HG03108 (cell line): ENCODE data around the gene SSH2.
A peak's percentile ranks its signal among the peaks of the same experiment; 100 is the strongest.

ENCODE experiments used
- ATAC-seq: cut with Tn5 transposase; IDR thresholded peaks from one replicate; pipeline ENCODE4 v1.9.1; 2021; ENCODE audit warnings: moderate library complexity; ENCODE audit not compliant: unreplicated experiment

Gene SSH2

DNA sequence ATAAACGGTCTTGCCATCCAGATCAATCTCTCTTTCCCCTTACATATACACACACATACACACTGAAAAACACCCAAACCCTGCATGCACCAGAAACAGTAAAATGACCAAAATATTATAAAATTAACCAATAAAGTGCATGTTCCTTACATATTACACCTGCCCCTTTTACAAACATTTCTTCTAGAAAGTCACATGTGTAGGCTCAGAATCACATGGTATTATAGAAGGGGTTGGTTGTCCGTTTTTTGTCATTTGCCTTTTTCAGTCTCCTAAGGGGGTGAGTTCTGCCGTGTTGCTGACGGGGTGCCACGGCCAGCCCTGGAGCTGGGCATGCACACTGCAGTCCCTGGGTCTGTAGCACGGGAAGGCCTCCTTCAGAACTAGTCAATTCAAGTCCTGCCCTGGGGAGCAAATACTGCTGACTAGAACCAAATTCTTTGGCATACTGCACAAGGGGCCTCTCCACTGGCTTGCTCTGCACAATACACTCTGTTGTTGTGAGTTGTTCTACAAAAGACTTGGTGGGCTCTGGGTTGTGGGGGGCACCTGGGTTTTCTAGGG, 299.3 kb downstream of the SSH2 start:
- no peak for ATAC-seq

- no peak for ATAC-seq
These were observed 300.2 kb downstream of the SSH2 start for GRCh38 chr17:29629839-29630238.

DNA sequence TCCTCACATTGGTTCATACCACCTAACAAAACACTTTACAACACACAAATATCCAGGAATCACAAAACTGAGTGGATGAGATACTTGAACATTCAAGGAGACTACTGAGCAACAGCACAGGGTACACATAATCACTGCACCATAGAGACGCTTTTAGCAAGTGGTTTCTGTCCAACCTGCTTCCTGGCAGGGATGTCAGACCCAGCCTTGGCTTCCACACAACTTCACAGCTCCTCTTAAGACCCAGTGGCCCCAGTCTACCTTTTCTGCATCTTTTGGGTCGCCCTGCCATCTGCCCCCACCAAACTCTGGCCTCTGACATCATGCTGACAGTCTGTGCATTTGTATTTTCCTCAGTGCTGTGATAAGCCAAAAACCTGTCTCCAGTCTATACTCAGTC, 301.4 kb downstream of the SSH2 start:
- no peak for ATAC-seq

DNA sequence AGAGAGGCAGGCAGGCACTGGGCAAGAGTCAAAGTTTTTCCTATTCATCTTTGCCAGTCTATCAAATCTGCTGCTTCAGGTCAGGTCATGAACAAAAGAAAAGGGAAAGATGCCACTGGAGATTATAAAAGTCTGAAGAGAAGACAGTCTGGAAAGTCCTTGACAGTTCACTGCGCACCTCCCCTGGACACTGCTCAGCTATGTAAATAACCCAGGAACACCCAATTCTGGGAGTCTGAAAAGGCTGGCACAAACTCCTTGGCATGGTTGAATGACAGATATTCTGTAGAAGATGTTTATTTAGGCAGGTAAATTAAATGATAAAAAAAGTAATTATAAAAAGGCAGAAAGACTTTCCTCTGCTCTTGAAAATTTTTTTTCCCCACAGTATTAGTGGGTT, 302.1 kb downstream of the SSH2 start:
- ATAC-seq: no peak

DNA sequence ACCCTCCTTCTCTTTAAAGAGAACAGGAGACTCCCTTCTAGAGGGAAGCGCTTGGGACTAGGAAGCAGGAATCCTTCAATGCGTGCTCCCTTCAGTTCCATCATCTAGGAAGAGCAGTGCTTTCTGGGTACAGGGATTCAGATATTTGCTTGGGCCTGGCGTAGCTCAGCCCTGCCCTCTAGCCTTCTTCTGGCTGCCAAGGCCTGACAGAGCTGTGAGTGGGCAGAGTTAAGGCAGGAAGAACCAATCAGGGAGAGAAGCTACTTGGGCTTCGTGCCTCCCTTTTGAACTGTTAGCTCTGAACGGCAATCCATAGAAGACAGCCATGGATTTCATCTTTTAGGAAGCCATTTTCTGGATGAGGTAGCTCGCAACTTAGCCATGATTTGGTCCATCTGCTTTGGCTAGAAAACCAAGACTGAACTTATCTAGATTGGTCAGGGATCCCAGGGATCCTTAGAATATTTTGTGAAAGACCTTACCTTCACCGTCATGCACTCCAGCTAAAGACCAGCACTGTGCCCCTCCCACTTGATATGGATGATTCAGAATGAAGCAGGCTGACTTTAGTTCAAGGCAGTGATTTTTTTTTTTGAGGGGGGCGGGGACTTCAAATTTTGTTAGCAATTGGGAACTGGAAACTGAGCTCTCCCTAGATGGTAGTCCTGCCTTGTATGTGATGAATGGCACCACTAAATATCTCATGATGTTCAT, 304.8 kb downstream of the SSH2 start:
- no peak for ATAC-seq

DNA sequence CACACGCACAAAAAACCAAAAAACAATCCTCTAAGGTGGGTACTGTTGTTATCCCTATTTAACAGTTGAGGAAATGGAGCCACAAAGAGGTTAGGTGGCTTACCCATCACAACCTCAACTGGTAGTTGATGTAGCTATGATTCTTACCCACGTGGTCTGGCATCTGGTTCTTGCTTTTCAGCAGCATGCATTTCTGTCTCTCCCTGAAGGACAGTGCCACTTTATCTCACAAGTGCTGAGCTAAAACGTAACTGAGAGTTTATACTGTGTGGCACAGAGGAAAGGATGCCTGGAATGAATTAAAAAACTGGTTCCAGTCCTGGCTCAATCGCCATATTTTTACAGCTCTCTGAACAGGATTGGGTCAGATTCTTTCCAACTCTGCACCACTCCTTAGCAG, 305.4 kb downstream of the SSH2 start:
- ATAC-seq: no peak

DNA sequence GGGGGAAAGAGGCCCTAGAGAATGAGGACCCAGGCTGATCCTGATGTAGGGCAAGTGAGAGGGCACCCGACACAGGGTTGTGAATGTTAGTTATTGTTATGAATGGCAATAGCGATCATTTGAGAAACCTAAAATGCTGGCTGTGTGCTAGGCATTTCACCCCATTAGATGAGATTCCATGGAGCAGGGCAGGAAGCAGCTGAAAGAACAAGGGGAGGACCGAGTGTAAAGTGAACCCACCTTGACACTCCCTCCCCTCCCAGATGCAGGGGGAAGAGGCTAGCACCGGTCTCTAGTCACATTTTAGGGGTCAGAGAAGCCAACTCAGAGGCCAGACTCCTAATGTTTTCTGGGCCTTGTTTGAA, 306.8 kb downstream of the SSH2 start:
- ATAC-seq: no peak

- no peak for ATAC-seq
These were observed 307.4 kb downstream of the SSH2 start, which contains the start of gene CORO6 for GRCh38 chr17:29622337-29623282. Gene CORO6, minus strand, starts transcription at chr17:29622912. Its CDS starts 1,491 bp downstream, at chr17:29621421.

- ATAC-seq: no peak
These were observed 308.3 kb downstream of the SSH2 start for GRCh38 chr17:29621751-29622194.

DNA sequence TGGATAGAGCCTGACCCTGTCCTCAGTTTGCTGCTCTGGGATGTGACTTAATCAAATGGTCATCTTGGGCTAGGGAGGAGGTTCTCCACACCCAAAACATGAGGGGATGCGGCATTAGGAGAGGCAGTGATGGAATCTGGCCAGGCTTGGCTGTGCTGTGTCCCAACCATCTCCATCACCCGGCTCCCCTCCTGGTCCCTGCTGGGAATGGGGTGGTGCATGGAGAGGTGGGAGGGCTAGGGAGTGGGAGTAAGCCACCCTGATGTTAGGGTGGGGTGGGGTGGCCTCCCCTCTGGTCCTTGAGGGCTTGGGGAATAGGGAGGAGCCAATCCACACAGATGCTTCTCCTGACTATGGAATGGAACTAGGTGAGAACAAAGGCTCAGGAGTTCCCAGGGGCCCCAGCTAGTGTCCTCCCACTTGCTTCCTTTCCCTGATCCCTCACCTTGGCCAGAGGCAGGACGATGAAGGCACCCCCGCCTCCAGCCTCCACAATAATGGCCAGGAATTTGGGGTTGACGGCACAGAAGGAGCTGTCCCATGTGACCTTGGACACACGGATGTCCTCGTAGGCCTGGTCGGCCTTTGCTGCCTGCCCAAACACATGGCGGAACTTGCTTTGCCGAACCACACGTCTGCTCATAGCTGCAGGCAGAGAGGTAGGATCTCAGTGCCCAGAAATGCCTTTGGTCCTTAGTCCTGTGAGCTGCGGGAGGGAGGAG, 309.1 kb downstream of the SSH2 start:
- no peak for ATAC-seq

- ATAC-seq: no peak
These were observed 309.8 kb downstream of the SSH2 start for GRCh38 chr17:29620271-29620670.

GRCh38 chr17:29619251-29619650, 310.8 kb downstream of the SSH2 start:
- no peak for ATAC-seq

- ATAC-seq: no peak
These were observed 311.6 kb downstream of the SSH2 start for GRCh38 chr17:29618272-29619065.

GRCh38 chr17:29617481-29618271, 312.4 kb downstream of the SSH2 start:
- ATAC-seq: no peak

DNA sequence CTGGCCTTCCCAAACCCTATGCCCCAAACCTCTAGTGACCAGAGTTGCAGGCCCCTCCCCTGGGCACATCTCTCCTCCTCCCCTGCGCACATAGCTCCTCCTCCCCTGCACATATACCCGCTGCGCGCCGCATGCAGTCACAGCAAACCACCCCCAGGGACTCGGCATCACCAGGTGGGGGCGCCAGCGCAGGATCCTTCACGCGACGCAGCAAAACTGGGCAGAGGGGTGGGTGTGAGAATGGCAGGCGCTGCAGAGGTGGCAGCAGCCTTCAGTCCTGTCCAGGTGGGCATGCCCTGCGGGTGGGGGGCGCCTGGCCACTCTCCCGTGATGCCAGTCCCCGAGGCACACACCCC, 312.9 kb downstream of the SSH2 start:
- peak; percentile 35 for ATAC-seq

DNA sequence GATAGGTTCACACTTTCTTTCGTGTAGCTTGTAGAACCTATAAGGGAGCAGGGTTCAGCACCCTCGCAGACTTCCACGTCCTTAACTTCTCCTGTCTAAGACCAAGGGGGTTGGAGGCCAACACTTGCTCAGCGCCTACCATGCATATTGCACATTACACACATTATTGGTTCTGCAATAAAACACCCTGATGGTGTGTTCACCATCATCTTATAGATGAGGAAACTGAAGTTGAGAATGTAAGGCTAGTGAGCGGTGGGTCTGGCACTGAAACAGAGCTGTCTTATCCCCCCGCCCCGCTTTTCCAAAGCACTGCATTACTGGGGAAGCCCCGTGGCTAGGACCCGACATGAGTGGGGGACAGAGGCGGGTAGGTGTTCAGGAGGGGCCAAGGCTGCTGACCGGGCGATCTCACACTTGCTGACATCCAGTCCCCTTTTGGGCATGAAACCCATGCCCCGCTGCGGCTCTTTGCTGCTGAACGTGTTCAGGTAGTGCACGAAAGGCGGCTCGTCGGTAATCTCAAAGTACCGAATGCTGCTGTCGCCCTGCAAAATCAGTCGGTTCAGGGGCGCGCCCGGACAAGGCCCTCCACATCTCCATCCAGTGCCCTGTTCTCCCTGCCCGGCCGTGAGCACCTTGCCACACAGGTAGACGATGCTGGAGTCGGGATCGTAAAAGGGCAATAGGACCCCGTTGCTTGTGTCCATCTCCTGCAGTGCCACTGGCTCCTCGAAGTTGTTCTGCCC, 313.6 kb downstream of the SSH2 start:
- ATAC-seq: no peak

DNA sequence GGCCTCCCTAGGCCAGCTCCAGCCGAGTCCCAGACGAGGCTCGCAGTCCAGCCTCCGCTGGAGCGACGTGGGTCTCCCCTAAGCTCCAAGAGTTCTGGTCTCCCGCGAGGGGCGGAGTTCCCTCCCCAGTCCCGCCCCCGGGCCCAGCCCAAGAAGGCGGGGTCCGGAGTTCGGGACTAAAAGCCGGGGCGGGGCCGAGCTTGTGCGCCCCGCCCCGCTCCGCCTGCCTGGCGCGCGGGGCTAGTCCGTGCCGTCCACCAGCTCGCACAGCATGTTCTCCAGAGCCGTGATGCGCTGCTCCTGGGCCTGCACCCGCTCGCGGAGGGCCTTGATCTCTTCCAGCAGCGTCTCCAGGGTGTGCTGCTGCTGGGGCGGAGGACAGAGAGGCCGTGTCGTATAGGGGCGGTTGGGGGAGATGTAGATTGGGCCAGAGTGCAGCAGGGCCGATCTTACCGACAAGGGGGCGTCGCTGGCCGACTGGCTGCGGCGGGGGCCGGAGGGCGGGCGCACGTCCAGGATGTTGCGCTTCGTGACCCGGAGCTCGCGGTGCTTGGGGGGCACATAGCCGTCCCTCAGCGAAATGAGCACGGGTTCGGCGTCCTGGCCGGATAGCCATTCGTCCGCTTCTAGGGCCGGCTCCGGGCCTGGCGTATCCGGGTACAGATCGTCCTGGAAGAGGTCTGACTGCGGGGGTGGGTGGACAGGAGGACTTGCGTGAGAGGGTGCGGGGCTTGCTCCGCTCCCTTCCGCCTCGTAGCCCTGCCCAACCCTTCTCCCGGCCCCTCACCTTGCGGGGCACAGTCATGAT, 314.3 kb downstream of the SSH2 start:
- ATAC-seq: peak; percentile 57

GRCh38 chr17:29615048-29615385, 315.0 kb downstream of the SSH2 start:
- ATAC-seq: no peak
